Astrocyte of the cerebellum (primary cell): ENCODE measurements around the gene PXYLP1.

Experiments
- DNase-seq: peaks from one replicate; pipeline ENCODE4 v3.0.0-alpha.2; 2011; ENCODE audit warnings: low read depth
- H3K4me3 ChIP-seq: 2 replicates; pipeline ENCODE4 v1.5.1; 2011; ENCODE audit warnings: mild to moderate bottlenecking, low read depth, low read length, moderate library complexity
- CTCF ChIP-seq: IDR thresholded peaks from 2 replicates; pipeline ENCODE4 v1.5.1; 2012; ENCODE audit warnings: low read length, low read depth, moderate library complexity, mild to moderate bottlenecking; ENCODE audit errors: missing control alignments
- in situ Hi-C: cut with HindIII; loops from 2 replicates; pipeline ENCODE4 v1.10.0; 2017; ENCODE audit warnings: low sequenced_read_pairs

Gene PXYLP1

GRCh38 chr3:141233457-141234161 is 2.0 kb downstream of the PXYLP1 start:
- H3K4me3 ChIP-seq = no peak overlapping the region
- no peak for DNase-seq
- in situ Hi-C loops = no loop called here
- no peak for TF ChIP-seq CTCF

GRCh38 chr3:141234283-141234682 is 2.7 kb downstream of the PXYLP1 start:
- H3K4me3 ChIP-seq = no peak overlapping the region
- in situ Hi-C loops = no loop called here
- DNase-seq = no peak
- no peak for TF ChIP-seq CTCF

GRCh38 chr3:141235661-141236171 is 4.1 kb downstream of the PXYLP1 start:
- H3K4me3 ChIP-seq = no peak overlapping the region
- no peak for DNase-seq
- in situ Hi-C loops = no loop called here
- no peak for TF ChIP-seq CTCF

GRCh38 chr3:141236361-141236760 is 4.7 kb downstream of the PXYLP1 start:
- no peak for DNase-seq
- no peak for TF ChIP-seq CTCF
- no peak overlapping the region for H3K4me3 ChIP-seq
- in situ Hi-C loops = no loop called here

- TF ChIP-seq CTCF = no peak
- in situ Hi-C loops = no loop called here
- no peak for DNase-seq
- H3K4me3 ChIP-seq = no peak overlapping the region
Observed at GRCh38 chr3:141237701-141238521, 6.3 kb downstream of the PXYLP1 start.

GRCh38 chr3:141239511-141240281 is 8.1 kb downstream of the PXYLP1 start:
- no peak for DNase-seq
- in situ Hi-C loops = no loop called here
- no peak overlapping the region for H3K4me3 ChIP-seq
- TF ChIP-seq CTCF = no peak
